Mesodermal cell (in vitro differentiated cells): ENCODE data around the gene CSNK2A2.

Experiments used
- H3K27ac ChIP-seq: 2 replicates; pipeline ENCODE4 v1.7.0; 2013; ENCODE audit warnings: mild to moderate bottlenecking, low read depth, low read length, moderate library complexity; ENCODE audit not compliant: severe bottlenecking
- H3K36me3 ChIP-seq: 2 replicates; pipeline ENCODE4 v1.7.1; 2013; ENCODE audit warnings: mild to moderate bottlenecking, low read length, moderate library complexity; ENCODE audit not compliant: control insufficient read depth, insufficient read depth
- H3K4me1 ChIP-seq: one replicate; pipeline ENCODE4 v1.7.1; 2013; ENCODE audit warnings: mild to moderate bottlenecking, low read length; ENCODE audit not compliant: insufficient read depth, control insufficient read depth, poor library complexity, severe bottlenecking
- H3K4me3 ChIP-seq: 2 replicates; pipeline ENCODE4 v1.7.0; 2013; ENCODE audit warnings: low read length, control low read depth, mild to moderate bottlenecking; ENCODE audit not compliant: insufficient read depth, poor library complexity, severe bottlenecking; ENCODE audit errors: extremely low read depth
- H3K9me3 ChIP-seq: 2 replicates; pipeline ENCODE4 v1.7.1; 2013; ENCODE audit warnings: mild to moderate bottlenecking, low read length, moderate library complexity; ENCODE audit not compliant: control insufficient read depth
- WGBS, 2 experiments: methylation state at CpG; one replicate each; pipeline ENCODE4 v1.1.5; 2013; ENCODE audit warnings: missing lambda C conversion rate in 2 of 2; ENCODE audit not compliant: insufficient coverage in 2 of 2; 5-methylcytosine and 5-hydroxymethylcytosine counted together

CSNK2A2 gene

DNA sequence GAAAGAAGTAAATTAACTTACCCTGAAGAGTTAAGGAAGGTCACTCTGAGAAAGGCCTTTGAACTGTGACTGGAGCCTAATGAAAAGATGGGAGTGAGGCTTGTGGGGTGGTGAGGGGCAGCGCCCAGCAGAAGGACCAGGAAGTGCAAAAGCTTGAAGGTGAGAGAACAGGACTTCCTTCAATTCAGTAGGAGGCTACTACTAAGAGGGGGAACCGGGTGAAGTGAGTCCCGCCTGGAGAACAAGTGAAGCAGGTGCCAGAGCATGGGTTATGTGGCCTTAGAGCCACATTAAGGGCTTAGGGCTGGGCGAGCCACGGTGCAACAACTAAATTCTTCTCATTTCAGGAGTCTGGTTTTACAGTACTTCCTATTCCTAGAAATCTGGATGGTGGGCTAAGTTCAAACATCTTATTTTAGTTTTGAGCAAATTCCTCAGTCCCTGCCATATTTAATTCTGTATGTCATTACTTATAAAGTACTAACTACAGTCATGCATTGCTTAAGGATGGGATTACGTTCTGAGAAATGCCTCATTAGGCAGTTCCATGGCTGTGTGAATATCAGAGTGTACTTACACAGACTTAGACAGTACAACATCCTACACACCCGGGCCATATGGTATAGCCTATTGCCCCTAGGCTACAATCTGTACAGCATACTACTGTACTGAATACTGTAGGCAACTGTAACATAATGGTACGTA is 73.9 kb downstream of the CSNK2A2 start:
- Histone ChIP-seq H3K36me3 (no peaks in the 10 kb centered on the region), H3K4me1 (peaks cover 53% of the 10 kb centered on the region)
- 72 to 79% methylated on average over 3 to 5 of the region's 8 CpGs for WGBS, 2 experiments

DNA sequence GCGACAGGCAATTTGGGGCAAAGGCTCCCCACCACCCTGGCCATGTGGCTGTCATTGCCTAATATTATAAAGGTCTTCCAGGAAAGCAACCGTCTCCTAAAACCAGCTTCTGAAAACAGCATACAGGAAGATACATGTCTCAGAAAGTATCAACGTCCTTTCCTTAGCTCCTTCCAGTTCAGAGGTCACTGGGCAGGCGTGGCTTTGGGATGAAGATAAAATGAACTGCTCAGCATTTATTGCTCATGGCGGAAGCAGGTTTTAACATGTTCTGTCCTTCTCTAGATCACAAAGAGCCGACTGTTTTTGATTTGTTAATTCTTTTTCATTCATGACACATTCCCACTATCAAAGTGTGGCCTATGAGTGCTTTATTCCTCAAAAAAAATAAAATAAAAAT is 76.8 kb downstream of the CSNK2A2 start:
- 74 to 88% methylated on average over 2 to 3 of the region's 6 CpGs for WGBS, 2 experiments
- no peak overlapping the region for H3K27ac ChIP-seq
- no peaks in the 10 kb centered on the region for H3K9me3 ChIP-seq
- H3K4me1 ChIP-seq: peaks cover 39% of the 10 kb centered on the region
- no peak overlapping the region for H3K4me3 ChIP-seq
- peaks cover 9% of the 10 kb centered on the region for H3K36me3 ChIP-seq

More for the DNA sequence above, 73.9 kb downstream of the CSNK2A2 start:
- Histone ChIP-seq H3K9me3 (no peaks in the 10 kb centered on the region), H3K27ac (no peak overlapping the region), H3K4me3 (no peak overlapping the region)

DNA sequence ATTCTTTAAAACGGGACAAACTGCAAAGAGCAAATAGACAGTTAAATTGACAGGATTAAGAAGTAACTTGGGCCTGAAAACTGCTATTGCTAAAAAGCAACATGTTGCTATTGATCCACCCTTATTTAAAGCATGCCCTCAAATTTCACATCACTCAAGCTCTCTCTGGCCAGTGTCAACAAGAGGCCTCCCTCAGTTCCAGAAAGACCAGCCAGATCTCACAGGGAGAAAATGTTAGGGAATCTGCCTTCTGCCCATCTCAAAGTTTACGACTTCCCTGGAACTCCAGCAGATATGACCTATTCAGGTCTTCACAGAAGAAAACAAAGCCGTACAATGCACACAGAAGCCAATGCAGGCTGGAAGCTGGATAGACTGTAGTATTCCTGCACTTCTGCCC is 77.7 kb downstream of the CSNK2A2 start:
- WGBS, 2 experiments: 90% methylated on average over 2 of the region's 3 CpGs; no CpG with 5 or more reads in 1 of the 2 experiments
- Histone ChIP-seq H3K36me3 (peaks cover 18% of the 10 kb centered on the region), H3K9me3 (no peaks in the 10 kb centered on the region), H3K27ac (peak overlapping the region; percentile 20), H3K4me1 (peaks cover 35% of the 10 kb centered on the region), H3K4me3 (no peak overlapping the region)

DNA sequence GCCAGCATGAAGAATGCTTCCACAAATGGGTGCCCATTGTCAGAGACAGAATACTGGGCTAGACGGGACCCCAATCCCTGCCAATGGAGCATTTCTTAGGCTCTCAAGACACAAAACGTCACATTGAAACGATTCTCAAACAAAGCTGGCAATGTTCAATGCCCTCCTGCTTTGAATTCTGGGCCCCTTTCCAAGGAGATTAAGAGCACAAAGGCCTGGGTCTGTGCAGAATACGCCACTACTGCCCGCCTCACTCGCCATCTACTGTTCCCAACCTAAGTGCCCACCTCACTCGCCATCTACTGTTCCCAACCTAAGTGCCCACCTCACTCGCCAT is 78.4 kb downstream of the CSNK2A2 start:
- Histone ChIP-seq H3K4me1 (peaks cover 28% of the 10 kb centered on the region), H3K27ac (no peak overlapping the region), H3K9me3 (no peaks in the 10 kb centered on the region), H3K36me3 (peaks cover 26% of the 10 kb centered on the region), H3K4me3 (no peak overlapping the region)
- WGBS, 2 experiments: 90 to 95% methylated on average over 4 to 5 of the region's 8 CpGs

DNA sequence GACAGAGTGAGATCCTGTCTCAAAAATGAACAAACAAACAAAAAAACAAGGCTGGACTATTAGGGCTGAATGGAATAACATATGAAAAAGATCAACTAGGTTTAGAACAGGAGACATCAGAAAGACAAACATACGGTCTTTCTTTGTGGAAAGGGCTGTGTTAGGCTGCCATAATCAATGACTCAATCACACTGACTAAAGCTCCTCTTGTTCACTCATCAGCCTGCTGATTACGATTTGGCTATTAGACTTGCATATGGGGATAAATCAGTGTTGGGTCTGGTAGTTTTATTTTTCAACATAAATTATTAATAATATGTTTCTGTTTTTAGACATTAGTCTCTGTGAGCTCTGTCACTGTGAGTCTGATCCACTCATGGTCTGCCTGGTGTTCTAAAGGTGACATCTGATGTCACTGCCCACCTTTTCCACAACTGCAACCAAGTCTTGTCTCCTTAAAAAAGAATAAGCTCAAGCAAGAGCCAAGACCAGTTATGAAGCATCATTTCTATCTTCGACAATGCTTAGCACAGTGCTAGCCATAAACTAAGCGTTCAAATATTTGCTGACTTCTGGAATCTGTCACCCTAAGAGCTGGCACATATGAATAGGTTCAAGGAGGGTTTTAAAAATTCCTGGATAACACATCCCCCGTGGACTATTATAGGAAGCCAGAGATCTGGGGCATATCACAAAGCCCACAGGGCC is 79.0 kb downstream of the CSNK2A2 start:
- 96 to 100% methylated on average over 3 of the region's 5 CpGs for WGBS, 2 experiments
- H3K9me3 ChIP-seq: no peaks in the 10 kb centered on the region
- peaks cover 24% of the 10 kb centered on the region for H3K4me1 ChIP-seq
- no peak overlapping the region for H3K27ac ChIP-seq
- peaks cover 31% of the 10 kb centered on the region for H3K36me3 ChIP-seq
- H3K4me3 ChIP-seq: no peak overlapping the region

DNA sequence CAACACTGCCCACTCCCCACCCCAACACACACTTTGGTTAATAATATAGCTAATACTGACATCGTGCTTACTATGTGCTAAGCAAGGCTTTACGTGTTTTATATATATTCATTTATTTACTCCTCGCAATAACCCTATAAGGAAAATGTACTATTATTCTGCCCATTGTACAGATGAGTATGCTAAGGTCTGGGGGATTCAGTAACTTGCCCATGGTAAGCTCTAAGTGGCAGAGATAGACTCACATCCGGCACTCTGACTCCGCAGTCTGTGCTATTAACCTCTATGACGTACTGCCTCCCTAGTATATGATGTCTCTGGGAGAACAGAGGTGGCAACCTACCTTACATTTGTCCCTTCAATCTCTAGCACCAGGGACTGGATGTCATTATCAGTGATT is 81.4 kb downstream of the CSNK2A2 start:
- peaks cover 16% of the 10 kb centered on the region for H3K4me1 ChIP-seq
- 90 to 94% methylated on average over 2 of the region's 6 CpGs for WGBS, 2 experiments
- H3K27ac ChIP-seq: no peak overlapping the region
- no peaks in the 10 kb centered on the region for H3K9me3 ChIP-seq
- no peak overlapping the region for H3K4me3 ChIP-seq
- H3K36me3 ChIP-seq: peaks cover 46% of the 10 kb centered on the region

DNA sequence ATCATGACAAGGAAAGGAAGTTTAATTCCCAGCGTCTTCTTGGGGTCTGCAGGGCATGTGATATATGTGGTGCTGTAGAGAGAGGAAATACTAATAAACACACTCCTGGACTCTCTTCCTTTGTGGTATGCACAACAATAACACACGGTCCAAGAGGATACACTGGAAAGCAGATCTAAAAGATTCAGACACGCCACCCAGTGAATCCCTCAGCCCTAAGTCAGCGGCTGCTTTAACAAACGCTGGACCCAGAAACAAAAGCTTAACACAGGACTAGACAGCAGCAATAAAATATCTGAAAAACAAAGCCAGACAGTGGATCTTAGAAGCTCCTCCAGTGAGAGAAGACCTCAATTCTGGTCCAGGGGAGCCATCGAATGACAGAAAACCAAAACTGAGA is 81.8 kb downstream of the CSNK2A2 start:
- peaks cover 46% of the 10 kb centered on the region for H3K36me3 ChIP-seq
- H3K4me3 ChIP-seq: no peak overlapping the region
- no peaks in the 10 kb centered on the region for H3K9me3 ChIP-seq
- H3K27ac ChIP-seq: no peak overlapping the region
- 95 to 98% methylated on average over 4 to 5 of the region's 6 CpGs for WGBS, 2 experiments
- peaks cover 17% of the 10 kb centered on the region for H3K4me1 ChIP-seq

DNA sequence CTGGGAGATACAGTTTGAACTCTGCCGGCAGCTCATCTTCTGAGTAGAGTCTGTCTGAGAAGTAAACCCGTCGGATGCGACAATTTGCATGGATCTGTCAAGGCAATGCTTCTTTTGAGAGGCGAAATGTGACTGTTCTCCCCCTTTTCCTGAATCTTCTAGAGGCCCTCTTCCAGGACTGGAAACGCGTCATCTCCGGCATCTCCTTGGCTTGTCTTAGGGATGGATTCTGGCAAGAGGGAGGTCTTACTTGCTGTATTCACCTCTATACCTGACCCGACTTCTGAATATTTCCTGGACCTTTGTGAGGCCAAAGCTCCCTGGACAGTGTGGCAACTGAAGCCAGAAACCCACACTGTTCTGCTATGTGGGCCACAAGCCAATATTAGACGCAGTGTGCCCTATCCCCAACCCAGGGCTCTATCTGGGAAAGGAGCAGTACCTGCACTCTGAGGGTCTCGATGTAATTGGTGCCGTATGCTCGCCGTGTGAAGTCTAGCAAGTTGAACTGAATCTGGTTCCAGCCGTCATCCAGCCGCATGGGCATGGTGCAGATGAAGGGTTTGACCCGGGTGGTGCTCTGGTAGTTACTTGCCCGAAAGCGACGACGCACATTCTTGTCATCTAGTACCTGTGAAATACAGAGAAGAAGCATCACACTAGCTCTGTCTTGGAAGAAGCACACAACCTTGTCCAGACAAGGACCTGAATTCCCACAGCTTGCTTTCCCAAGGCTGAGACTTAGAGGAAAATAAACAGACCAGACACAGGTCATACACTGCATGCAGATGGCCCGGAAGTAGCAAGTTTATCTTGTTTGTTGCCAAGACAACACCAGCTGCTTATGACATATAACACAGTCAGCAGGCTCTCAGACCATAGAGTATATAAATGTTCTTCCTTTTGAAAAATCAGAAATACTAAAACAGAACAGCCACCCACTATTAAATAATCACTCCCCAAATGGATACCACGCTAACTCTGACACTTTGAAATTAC is 82.8 kb downstream of the CSNK2A2 start:
- Histone ChIP-seq H3K9me3 (no peaks in the 10 kb centered on the region), H3K36me3 (peaks cover 46% of the 10 kb centered on the region), H3K27ac (no peak overlapping the region), H3K4me3 (no peak overlapping the region), H3K4me1 (peaks cover 14% of the 10 kb centered on the region)
- WGBS, 2 experiments: 97 to 98% methylated on average over 18 of the region's 23 CpGs

DNA sequence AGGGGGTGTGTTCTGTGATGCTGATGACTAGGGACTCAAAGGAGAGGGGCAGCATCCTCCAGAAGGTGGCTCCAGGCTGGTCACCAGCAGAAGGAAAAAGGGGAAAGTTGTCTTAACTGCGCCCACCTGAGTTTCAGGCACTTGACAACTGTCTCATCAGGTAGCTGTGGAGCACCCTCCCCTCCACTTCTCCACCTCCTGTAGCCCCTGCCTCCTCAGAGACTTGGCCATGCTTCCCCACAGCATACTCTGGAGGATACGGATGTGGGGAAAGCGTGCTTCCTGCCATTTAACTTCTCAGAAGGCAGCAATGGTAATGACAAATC is 86.6 kb downstream of the CSNK2A2 start:
- peaks cover 13% of the 10 kb centered on the region for H3K4me1 ChIP-seq
- 94% methylated on average over 2 of the region's 3 CpGs; no CpG with 5 or more reads in 1 of the 2 experiments for WGBS, 2 experiments
- no peaks in the 10 kb centered on the region for H3K9me3 ChIP-seq
- H3K4me3 ChIP-seq: no peak overlapping the region
- peaks cover 38% of the 10 kb centered on the region for H3K36me3 ChIP-seq
- peak overlapping the region; percentile 80 for H3K27ac ChIP-seq

DNA sequence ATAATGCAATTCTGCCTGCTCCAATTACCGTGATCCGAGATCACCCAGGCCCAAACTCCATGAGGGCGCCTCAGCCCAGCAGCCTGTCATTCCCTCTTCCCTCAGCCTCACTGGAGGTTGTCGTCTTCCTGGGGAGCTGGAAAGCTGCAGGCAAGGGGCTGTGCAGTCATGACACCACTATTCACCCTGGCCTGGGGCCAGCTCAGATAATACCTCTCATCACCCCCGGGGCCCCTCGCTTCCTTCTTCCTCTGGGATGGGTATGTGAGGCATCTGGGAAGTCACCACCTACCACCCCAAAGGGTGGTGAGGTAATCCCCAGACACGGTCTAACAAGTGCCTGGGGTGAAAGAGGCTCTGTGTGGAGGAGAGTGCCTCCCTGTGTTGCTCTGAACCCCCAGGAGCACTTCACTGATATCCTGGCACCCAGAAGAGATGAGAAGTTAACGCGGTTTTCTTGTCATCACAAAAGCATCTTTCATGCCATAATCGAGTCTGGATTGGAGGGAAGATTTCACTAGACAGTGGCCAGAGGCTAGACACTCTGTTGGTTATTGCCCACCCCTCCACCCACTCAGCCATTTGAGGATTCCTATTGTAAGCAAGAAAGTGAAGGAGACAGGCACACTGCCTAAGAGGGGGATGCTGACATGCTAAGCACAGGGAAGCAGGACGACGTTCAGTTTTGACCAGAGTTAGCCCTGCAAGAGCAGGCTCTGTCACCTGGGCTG is 87.2 kb downstream of the CSNK2A2 start:
- peaks cover 33% of the 10 kb centered on the region for H3K36me3 ChIP-seq
- WGBS, 2 experiments: 38 to 47% methylated on average over 6 of the region's 12 CpGs
- H3K4me3 ChIP-seq: no peak overlapping the region
- H3K9me3 ChIP-seq: no peaks in the 10 kb centered on the region
- peak overlapping the region; percentile 80 for H3K27ac ChIP-seq
- peaks cover 13% of the 10 kb centered on the region for H3K4me1 ChIP-seq
